Stimulated activated naive B cell treated with anti-CD40 and anti-IgM and Interleukin-4, amounts not matched to agents 10 μg/mL and 1 μg/mL and 100 μg/mL, for 72 hours (primary cell): ENCODE results near the gene RBP3.

Experiments used
- ATAC-seq, 2 donors: fragments of 150-1000 bp; cut with Tn5 transposase; replicated peaks; 2 replicates each; pipeline ENCODE4 v1.10.0; 2021; ENCODE audit warnings: moderate library complexity in 1 of 2
- DNase-seq: peaks from one replicate; pipeline ENCODE4 v3.0.0; 2021
- H3K27ac Mint-ChIP-seq: one replicate; pipeline ENCODE4 v1.8.0; 2022; ENCODE audit warnings: mild to moderate bottlenecking, mixed read lengths
- H3K27me3 Mint-ChIP-seq, 2 donors: one replicate each; pipeline ENCODE4 v1.8.0; 2022; ENCODE audit warnings: mixed read lengths in 2 of 2
- H3K36me3 Mint-ChIP-seq, 2 donors: one replicate each; pipeline ENCODE4 v1.8.0; 2022; ENCODE audit warnings: mixed read lengths in 2 of 2, mild to moderate bottlenecking in 1 of 2
- H3K4me1 Mint-ChIP-seq, 2 donors: one replicate each; pipeline ENCODE4 v1.8.0; 2022; ENCODE audit warnings: mixed read lengths in 2 of 2, mild to moderate bottlenecking in 1 of 2
- H3K4me3 Mint-ChIP-seq, 2 donors: one replicate each; pipeline ENCODE4 v1.8.0; 2022; ENCODE audit warnings: mild to moderate bottlenecking in 2 of 2, mixed read lengths in 2 of 2, moderate library complexity in 1 of 2
- H3K9me3 Mint-ChIP-seq, 2 donors: one replicate each; pipeline ENCODE4 v1.8.0; 2022; ENCODE audit warnings: mixed read lengths in 2 of 2, mild to moderate bottlenecking in 1 of 2

The RBP3 gene

DNA sequence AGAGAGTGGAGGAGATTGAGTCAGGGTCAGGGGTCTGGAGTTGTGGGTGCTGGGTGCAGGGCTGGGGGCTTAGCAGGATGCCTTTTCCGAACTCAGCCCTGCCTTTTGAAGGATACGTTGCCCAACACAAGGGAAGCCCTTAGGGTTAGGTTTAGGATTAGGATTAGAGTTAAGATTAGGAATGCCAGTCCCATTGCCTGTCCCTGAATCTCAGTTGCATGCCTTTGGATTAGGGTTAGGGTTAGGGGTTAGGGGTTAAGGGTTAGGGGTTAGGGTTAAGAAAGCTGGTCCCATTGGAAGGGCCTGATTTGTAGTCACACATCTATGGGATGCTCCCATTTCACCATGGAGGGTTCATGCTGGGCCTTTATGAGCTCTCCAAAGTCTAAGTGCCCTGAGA lies 56.8 kb downstream of the RBP3 start:
- H3K27me3 Mint-ChIP-seq: peaks cover 15 to 27% of the 10 kb centered on the region in 2 donors

DNA sequence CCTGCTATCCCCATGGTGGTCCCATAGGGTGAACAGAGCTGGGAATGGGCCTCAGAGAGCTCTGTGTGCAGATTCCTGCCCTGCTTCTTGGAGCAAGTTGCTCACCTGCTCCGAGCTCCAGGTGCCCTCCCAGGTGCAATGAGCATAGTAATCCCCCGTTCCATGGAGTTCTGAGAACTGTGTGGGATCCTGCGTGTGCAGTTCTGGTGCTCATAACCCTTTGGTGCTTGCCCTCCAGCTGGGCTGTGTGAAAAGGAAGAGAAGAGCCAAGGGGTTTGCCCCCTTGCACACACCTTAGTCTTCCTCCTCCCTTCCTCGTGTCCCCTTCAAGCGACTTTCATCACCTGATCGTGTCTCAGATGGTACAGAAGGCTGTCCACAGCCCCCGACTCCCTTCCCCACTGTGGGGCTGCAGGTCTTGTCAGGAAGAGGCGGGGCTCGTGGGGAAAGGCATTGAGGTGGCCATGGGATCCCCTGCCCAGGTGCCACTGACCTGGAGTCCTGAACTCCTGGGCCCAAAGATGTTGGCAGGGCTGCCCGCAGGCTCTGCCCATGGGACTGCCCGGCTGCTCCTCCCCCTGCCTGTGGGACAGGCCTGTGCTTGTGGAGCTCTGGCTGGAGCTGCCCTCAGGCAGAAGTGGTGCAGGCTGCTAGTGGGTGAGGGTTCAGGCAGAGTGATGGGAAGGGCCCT lies 57.8 kb downstream of the RBP3 start:
- H3K36me3 Mint-ChIP-seq: no peaks in the 10 kb centered on the region
- H3K27ac Mint-ChIP-seq: no peak overlapping the region
- H3K27me3 Mint-ChIP-seq: peaks cover 15 to 23% of the 10 kb centered on the region in 2 donors
- H3K9me3 Mint-ChIP-seq: no peaks in the 10 kb centered on the region
- ATAC-seq (no peak), DNase-seq (no peak)
- H3K4me3 Mint-ChIP-seq: no peak overlapping the region
- no peaks in the 10 kb centered on the region for H3K4me1 Mint-ChIP-seq

More for the DNA sequence above, 56.8 kb downstream of the RBP3 start:
- no peak for ATAC-seq
- no peak overlapping the region for H3K4me3 Mint-ChIP-seq
- no peak overlapping the region for H3K27ac Mint-ChIP-seq
- H3K4me1 Mint-ChIP-seq: no peaks in the 10 kb centered on the region
- DNase-seq: no peak
- no peaks in the 10 kb centered on the region for H3K9me3 Mint-ChIP-seq
- no peaks in the 10 kb centered on the region for H3K36me3 Mint-ChIP-seq

DNA sequence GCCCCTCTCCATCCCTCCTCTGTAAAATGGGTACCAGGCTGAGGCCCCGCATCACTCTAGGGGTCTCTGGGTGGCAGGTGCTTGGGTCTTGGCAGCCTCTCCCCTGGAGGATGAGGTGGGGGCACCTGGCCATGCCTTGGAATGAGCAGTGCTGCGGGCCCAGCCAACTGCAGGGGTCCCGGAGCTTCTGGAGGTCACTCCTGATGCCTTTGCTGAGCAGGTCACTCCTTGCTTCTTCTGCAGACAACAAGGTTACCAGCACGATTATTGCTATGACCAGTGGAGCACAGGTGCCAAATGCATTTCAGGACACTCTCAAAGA lies 58.3 kb downstream of the RBP3 start:
- H3K27ac Mint-ChIP-seq: no peak overlapping the region
- DNase-seq: no peak
- no peak overlapping the region for H3K4me3 Mint-ChIP-seq
- no peaks in the 10 kb centered on the region for H3K36me3 Mint-ChIP-seq
- no peaks in the 10 kb centered on the region for H3K9me3 Mint-ChIP-seq
- H3K27me3 Mint-ChIP-seq: peaks cover 10 to 18% of the 10 kb centered on the region in 2 donors
- no peak for ATAC-seq
- no peaks in the 10 kb centered on the region for H3K4me1 Mint-ChIP-seq

DNA sequence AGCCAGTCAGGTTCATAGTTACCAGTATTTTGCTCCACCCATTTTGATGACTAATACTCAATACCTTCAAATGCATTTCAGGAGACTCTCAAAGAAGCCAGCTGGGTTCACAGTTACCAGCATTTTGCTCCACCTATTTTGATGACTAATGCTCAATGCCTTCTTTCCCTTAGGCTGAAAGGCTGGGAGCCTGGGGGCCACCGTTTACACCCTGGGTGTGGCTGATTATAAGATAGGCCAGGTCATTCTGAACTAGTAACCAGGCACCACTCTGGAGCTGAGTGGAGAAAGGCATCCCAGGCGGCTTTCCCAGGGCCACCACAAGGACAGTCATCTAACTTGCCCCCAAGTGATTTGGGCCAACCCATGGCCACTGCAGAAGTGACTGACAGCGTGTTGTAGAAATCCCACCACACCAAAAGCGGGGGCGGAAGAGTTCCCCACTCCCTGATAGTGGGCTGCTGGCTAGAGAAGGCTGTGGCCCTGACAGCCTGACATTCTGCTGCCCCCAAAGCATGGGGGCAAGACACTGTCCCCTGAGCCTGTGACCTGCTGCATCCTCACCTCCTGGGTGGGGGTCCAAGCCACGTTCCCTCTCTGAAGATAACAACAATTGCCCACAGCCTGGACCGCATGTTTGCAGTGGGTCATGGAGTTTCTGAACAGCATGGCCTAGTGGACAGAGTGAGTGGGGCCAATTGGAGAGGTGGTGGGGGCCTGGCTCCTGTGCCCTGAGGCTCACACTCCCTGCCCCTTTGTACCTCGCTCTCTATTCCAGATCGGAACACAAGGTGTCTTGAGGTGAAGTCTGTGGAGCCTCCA lies 58.9 kb downstream of the RBP3 start:
- no peak overlapping the region for H3K4me3 Mint-ChIP-seq
- H3K36me3 Mint-ChIP-seq: no peaks in the 10 kb centered on the region
- H3K27ac Mint-ChIP-seq: no peak overlapping the region
- no peaks in the 10 kb centered on the region for H3K4me1 Mint-ChIP-seq
- DNase-seq (no peak), ATAC-seq (no peak)
- no peaks in the 10 kb centered on the region for H3K9me3 Mint-ChIP-seq
- peaks cover 8 to 15% of the 10 kb centered on the region in 2 donors for H3K27me3 Mint-ChIP-seq
